ENCODE measurements around the gene LINGO1.
A peak's percentile ranks its signal among the peaks of the same experiment; 100 is the strongest.

The LINGO1 gene, protein sequence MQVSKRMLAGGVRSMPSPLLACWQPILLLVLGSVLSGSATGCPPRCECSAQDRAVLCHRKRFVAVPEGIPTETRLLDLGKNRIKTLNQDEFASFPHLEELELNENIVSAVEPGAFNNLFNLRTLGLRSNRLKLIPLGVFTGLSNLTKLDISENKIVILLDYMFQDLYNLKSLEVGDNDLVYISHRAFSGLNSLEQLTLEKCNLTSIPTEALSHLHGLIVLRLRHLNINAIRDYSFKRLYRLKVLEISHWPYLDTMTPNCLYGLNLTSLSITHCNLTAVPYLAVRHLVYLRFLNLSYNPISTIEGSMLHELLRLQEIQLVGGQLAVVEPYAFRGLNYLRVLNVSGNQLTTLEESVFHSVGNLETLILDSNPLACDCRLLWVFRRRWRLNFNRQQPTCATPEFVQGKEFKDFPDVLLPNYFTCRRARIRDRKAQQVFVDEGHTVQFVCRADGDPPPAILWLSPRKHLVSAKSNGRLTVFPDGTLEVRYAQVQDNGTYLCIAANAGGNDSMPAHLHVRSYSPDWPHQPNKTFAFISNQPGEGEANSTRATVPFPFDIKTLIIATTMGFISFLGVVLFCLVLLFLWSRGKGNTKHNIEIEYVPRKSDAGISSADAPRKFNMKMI
- total RNA-seq, result 0 reads per million in 3 donors

DNA sequence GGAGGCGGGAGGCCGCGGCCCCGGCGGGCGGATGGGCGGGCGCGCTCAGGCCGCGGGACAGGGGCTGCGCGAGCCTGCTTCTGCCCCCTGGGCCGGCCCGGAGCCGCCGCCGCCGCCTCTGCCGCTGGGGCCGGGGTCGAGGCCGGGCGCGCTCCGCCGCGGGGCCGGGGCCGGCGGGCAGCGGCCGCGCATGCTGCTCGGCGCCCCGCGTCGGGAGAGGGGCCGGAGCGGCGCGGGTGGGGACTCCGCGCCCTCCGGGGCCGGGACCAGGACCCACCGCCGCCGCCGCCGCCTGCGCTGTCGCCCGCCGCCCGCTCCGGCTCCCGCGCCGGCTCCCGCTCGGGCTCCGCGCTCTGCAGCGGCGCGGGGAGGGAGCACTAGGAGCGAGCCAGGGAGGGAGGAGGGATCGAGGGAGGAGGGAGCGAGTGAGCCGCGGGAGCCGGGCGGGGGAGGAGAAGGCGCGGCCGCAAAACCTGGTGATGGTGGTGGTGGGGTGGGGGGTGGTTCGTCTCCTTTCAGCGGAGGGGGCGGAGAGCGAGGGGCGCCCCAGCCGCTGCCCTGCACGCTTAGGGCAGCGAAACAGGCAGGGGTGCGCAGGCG, at the start of gene LINGO1:
Gene LINGO1, minus strand, starts transcription at position 379 of the 600 bp plus-strand sequence. CDS start 597 bp downstream, outside the sequence.
- peaks cover 14% of the 10 kb centered on the region for H3K4me1 ChIP-seq (ENCODE audit: control insufficient read depth, insufficient read depth, low read length, poor library complexity, severe bottlenecking)
- H3K36me3 ChIP-seq (ENCODE audit: control insufficient read depth, insufficient read depth, low read length), result no peaks in the 10 kb centered on the region
- no peak within 1 kb of the TSS for H3K27ac ChIP-seq (ENCODE audit: insufficient read depth, low read length, poor library complexity, severe bottlenecking)
- H3K9me3 ChIP-seq (ENCODE audit: control insufficient read depth, low read length), result no peaks in the 10 kb centered on the region
- H3K4me3 ChIP-seq (ENCODE audit: insufficient read depth, low read depth, low read length, poor library complexity, severe bottlenecking), result peak within 1 kb of the TSS; percentile 40
- peaks cover 37% of the 10 kb centered on the region for H3K27me3 ChIP-seq (replicated peaks; ENCODE audit: control insufficient read depth, insufficient read depth, low read length, poor library complexity, severe bottlenecking)
- no peak for DNase-seq

DNA sequence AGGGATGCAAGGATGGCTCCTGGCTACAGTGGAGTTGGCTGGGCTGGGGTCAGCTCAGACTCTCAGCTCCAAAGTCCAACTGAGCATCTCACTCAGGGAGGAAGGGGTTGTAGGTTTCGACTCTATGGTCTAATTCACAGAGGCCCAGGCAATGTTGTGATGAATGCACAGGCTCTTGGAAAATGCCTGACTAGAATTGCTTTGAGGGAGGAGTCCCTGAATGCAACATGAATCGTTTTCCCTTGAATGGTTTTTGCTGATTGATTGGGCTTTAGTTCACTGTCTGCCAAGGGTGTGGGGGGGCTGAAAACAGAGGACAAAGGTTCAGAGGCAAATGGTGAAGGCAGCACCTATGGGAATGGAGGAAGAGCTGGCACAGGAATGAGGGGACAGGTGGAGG, 48.6 kb upstream of the LINGO1 start:
- no peaks in the 10 kb centered on the region for H3K27me3 ChIP-seq (replicated peaks; ENCODE audit: control insufficient read depth, insufficient read depth, low read length, poor library complexity, severe bottlenecking)
- no peaks in the 10 kb centered on the region for H3K36me3 ChIP-seq (ENCODE audit: control insufficient read depth, insufficient read depth, low read length)
- H3K4me3 ChIP-seq (ENCODE audit: insufficient read depth, low read depth, low read length, poor library complexity, severe bottlenecking), result no peak overlapping the region
- no peak for DNase-seq
- no peak overlapping the region for H3K27ac ChIP-seq (ENCODE audit: insufficient read depth, low read length, poor library complexity, severe bottlenecking)
- no peaks in the 10 kb centered on the region for H3K4me1 ChIP-seq (ENCODE audit: control insufficient read depth, insufficient read depth, low read length, poor library complexity, severe bottlenecking)
- no peaks in the 10 kb centered on the region for H3K9me3 ChIP-seq (ENCODE audit: control insufficient read depth, low read length)

DNA sequence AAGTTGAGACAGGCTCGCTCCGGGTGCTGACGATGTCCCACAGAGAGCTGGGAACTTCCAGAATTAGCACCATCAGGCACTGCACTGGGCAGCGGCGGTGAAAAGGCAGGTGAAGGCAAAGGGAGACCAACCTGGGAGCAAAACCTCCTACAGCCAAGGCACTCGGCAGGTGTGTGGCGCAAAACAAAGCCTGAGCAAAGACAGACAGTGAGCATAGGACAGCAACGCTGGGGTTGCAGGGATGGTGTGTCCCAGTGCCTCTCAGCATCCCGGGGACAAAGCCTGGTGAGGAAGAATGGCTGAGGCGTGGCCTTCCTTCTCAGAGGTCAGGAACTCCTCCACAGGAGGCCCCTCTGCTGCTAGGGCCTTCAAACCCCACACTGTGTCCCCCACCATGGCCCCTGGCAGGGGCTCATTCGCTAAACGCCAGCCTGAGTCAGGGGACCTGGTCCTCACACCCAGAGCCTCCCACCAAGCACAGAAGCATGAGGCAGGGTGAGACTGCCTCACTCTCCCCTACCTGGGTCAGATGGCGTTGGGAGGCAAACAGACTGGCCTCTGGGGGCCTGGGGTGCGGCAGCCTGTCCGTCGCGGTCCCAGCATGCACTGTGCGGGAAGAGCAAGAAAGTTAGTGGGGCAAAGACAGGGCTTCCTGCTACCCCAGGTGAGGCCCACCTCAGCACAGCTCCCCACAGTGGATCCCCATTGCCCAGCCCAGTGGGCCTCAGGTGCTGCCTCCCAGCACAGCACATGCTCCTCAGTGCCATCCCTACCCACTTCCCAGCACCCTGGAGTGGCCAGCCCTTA, 44.1 kb upstream of the LINGO1 start:
- Histone ChIP-seq H3K27ac (ENCODE audit: insufficient read depth, low read length, poor library complexity, severe bottlenecking) (no peak overlapping the region), H3K36me3 (ENCODE audit: control insufficient read depth, insufficient read depth, low read length) (no peaks in the 10 kb centered on the region), H3K9me3 (ENCODE audit: control insufficient read depth, low read length) (no peaks in the 10 kb centered on the region), H3K27me3 (replicated peaks; ENCODE audit: control insufficient read depth, insufficient read depth, low read length, poor library complexity, severe bottlenecking) (no peaks in the 10 kb centered on the region), H3K4me3 (ENCODE audit: insufficient read depth, low read depth, low read length, poor library complexity, severe bottlenecking) (no peak overlapping the region), H3K4me1 (ENCODE audit: control insufficient read depth, insufficient read depth, low read length, poor library complexity, severe bottlenecking) (no peaks in the 10 kb centered on the region)
- no peak for DNase-seq

DNA sequence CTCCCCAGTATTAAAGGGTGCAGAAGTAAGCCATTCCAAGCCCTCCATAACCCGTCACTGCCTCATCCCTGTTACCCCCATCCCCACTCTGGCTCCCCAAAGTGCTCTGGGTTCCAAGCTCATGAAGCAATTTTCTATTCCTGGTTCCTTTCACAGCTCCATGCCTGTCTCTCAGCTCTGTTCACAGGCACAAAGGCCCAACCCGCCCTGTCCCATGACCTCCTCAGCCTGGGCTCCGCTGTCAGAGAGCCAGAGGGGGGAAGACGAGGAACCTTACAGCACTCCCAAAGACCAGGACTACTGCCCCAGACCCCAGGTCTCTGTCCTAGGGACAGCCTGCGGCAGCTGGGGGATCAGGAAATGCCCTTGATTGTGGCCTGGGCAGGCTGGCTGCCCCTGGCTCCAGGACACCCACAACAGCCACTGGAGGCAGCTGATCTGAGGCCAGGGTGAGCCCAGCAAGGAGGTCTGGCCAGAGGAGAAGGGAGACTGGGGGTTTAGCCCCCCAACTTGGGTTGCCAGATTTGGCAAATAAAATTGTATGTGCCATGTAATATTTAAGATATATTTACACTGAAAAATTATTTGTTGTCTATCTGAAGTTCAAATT, 43.2 kb upstream of the LINGO1 start:
- Histone ChIP-seq H3K36me3 (ENCODE audit: control insufficient read depth, insufficient read depth, low read length) (no peaks in the 10 kb centered on the region), H3K27ac (ENCODE audit: insufficient read depth, low read length, poor library complexity, severe bottlenecking) (no peak overlapping the region), H3K4me1 (ENCODE audit: control insufficient read depth, insufficient read depth, low read length, poor library complexity, severe bottlenecking) (no peaks in the 10 kb centered on the region), H3K9me3 (ENCODE audit: control insufficient read depth, low read length) (no peaks in the 10 kb centered on the region), H3K4me3 (ENCODE audit: insufficient read depth, low read depth, low read length, poor library complexity, severe bottlenecking) (no peak overlapping the region), H3K27me3 (replicated peaks; ENCODE audit: control insufficient read depth, insufficient read depth, low read length, poor library complexity, severe bottlenecking) (no peaks in the 10 kb centered on the region)
- no peak for DNase-seq

DNA sequence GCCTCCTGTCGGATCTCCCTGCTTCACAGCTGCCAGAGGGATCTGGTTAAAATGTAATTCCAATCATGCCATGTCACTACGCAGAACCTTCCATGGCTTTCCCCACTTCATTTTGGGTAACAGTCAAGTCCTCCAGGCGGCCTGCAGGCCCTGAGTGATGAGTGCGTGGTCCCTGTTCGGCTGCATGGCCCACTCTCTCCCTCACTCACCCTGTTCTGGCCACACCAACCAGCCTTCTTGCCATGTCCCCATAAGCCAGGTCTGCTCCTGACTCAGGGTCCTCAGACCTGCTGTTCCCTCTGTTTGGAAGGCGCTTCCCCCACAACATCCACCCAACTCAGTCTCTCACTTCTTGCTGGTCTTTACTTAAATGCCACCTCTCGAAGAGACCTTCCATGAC, 41.6 kb upstream of the LINGO1 start:
- Histone ChIP-seq H3K27me3 (replicated peaks; ENCODE audit: control insufficient read depth, insufficient read depth, low read length, poor library complexity, severe bottlenecking) (no peaks in the 10 kb centered on the region), H3K9me3 (ENCODE audit: control insufficient read depth, low read length) (no peaks in the 10 kb centered on the region), H3K4me1 (ENCODE audit: control insufficient read depth, insufficient read depth, low read length, poor library complexity, severe bottlenecking) (no peaks in the 10 kb centered on the region), H3K4me3 (ENCODE audit: insufficient read depth, low read depth, low read length, poor library complexity, severe bottlenecking) (no peak overlapping the region), H3K27ac (ENCODE audit: insufficient read depth, low read length, poor library complexity, severe bottlenecking) (no peak overlapping the region), H3K36me3 (ENCODE audit: control insufficient read depth, insufficient read depth, low read length) (no peaks in the 10 kb centered on the region)
- no peak for DNase-seq

DNA sequence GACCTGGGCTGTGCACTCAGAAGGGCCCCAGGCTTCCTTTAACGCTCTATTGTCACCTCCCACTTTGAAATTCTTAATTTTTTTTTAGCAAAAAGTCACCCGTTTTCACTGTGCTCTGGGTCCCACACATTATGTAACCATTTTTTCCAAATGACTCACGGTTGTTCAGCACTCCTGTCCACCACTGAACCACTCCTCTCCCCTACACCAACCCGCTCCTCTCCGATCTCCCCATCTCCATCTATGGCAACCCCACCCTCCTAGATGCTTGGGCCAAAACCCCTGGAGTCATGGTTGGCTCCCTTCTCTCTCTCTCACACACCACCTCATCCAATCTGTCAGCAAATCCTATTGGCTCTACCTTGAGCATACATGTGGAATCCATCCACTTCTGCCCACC, 41.2 kb upstream of the LINGO1 start:
- H3K27me3 ChIP-seq (replicated peaks; ENCODE audit: control insufficient read depth, insufficient read depth, low read length, poor library complexity, severe bottlenecking), result no peaks in the 10 kb centered on the region
- DNase-seq, result no peak
- no peaks in the 10 kb centered on the region for H3K4me1 ChIP-seq (ENCODE audit: control insufficient read depth, insufficient read depth, low read length, poor library complexity, severe bottlenecking)
- H3K27ac ChIP-seq (ENCODE audit: insufficient read depth, low read length, poor library complexity, severe bottlenecking), result no peak overlapping the region
- H3K4me3 ChIP-seq (ENCODE audit: insufficient read depth, low read depth, low read length, poor library complexity, severe bottlenecking), result no peak overlapping the region
- H3K9me3 ChIP-seq (ENCODE audit: control insufficient read depth, low read length), result no peaks in the 10 kb centered on the region
- no peaks in the 10 kb centered on the region for H3K36me3 ChIP-seq (ENCODE audit: control insufficient read depth, insufficient read depth, low read length)

DNA sequence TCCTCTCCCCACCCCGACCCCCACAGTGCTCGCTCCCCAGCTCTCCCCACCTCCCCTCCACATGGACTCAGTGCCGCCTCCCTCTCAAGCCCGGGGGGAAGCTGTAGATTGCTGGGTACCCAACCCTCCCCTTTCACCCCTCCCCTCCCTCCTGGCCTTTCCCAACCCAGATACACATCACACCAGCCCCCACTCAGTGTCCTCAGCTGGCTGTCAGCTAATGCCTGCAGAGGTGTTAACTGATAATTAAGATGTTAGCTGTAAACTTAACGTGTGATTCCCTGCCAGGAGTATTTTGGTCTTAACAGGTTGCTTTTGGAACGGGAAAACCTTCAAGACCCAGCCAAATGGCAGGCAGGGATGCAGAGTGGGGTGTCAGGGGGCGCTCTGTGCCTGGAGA, 39.4 kb upstream of the LINGO1 start:
- no peaks in the 10 kb centered on the region for H3K27me3 ChIP-seq (replicated peaks; ENCODE audit: control insufficient read depth, insufficient read depth, low read length, poor library complexity, severe bottlenecking)
- no peaks in the 10 kb centered on the region for H3K36me3 ChIP-seq (ENCODE audit: control insufficient read depth, insufficient read depth, low read length)
- H3K27ac ChIP-seq (ENCODE audit: insufficient read depth, low read length, poor library complexity, severe bottlenecking), result no peak overlapping the region
- no peak for DNase-seq
- no peaks in the 10 kb centered on the region for H3K9me3 ChIP-seq (ENCODE audit: control insufficient read depth, low read length)
- H3K4me1 ChIP-seq (ENCODE audit: control insufficient read depth, insufficient read depth, low read length, poor library complexity, severe bottlenecking), result no peaks in the 10 kb centered on the region
- H3K4me3 ChIP-seq (ENCODE audit: insufficient read depth, low read depth, low read length, poor library complexity, severe bottlenecking), result no peak overlapping the region

DNA sequence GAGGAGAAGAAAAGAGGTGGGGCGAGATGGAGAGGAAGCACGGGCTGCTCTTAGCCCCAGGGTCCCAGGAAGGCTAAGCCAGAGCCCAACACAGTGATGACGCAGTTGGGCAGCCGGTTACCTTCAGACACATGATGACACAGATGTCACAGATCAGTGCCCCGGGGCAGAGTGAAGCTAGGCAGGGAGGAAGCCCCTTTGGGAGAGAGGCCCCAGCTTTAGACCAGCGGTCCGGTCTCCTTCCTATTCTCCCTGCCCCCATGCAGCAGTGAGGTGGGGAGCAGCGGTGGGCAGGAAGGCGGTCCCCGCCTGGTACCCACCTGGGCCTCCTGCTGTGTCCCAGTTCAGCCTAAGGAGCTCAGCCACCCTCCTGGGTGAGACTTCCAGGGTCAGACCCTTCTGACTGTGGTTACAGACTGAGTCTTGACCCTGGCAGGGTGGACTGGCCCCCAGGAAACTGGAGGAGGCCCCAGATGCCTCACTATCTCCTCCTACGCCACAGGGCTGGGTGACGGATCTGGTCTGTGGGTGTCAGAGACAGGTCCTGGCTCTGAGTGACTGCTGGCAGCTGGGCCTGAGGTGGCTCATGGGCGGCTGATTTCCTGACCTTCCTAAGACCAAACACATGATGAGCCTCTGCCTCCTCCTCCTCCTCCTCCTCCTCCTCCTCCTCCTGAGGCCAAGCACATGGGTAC, 38.8 kb upstream of the LINGO1 start:
- H3K9me3 ChIP-seq (ENCODE audit: control insufficient read depth, low read length), result no peaks in the 10 kb centered on the region
- H3K36me3 ChIP-seq (ENCODE audit: control insufficient read depth, insufficient read depth, low read length), result no peaks in the 10 kb centered on the region
- DNase-seq, result no peak
- H3K27ac ChIP-seq (ENCODE audit: insufficient read depth, low read length, poor library complexity, severe bottlenecking), result no peak overlapping the region
- no peaks in the 10 kb centered on the region for H3K27me3 ChIP-seq (replicated peaks; ENCODE audit: control insufficient read depth, insufficient read depth, low read length, poor library complexity, severe bottlenecking)
- no peak overlapping the region for H3K4me3 ChIP-seq (ENCODE audit: insufficient read depth, low read depth, low read length, poor library complexity, severe bottlenecking)
- no peaks in the 10 kb centered on the region for H3K4me1 ChIP-seq (ENCODE audit: control insufficient read depth, insufficient read depth, low read length, poor library complexity, severe bottlenecking)

Data from effector memory CD4-positive, alpha-beta T cell (primary cell).